Superior temporal gyrus (tissue), 1 donor: Measurements from ENCODE around the gene ZBTB16.

Experiments used
- DNase-seq: peaks from one replicate; pipeline ENCODE4 v3.0.0-alpha.2; 2016; ENCODE audit errors: extremely low spot score

Gene ZBTB16

DNA sequence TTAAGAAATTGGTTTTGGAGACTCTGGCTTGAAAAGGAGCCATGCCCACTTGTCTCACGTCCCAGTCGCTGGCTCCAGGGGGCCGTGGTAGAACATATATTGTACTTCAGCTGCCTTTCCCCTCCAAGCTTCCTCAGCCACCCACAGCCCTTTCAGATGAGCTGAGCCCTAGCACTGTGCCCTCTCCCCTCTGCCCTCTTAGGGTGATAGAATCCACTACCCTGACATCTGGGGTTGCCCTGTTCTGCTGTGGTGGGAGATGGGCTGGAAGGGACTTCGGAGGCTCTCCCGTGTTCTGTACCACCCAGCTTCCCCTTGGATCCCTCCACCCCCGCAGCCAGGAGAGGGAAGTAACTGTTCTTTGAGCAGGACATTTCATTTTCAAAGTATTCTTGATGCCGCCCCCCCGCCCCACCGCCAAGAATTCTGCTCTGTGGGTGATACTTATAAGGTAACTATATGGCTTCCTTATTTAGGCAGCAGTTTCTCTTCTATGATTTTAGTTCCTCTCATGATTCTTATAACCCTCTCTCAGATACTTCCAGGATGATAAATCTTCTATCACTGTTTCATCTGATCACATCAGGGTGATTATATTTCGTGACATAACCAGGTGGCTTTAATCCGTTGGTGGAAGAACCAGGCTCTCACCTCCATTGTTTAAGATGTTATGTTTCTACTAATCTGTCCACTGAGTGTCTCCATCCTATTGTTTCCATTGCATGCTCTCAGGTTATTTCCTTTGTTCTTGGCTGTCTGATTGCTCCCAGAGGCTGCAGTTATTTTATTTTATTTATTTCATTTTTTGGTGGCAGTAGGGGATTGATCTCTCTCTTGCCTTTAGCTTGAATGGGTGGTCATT lies 24.1 kb downstream of the ZBTB16 start:
- no peak for DNase-seq

DNA sequence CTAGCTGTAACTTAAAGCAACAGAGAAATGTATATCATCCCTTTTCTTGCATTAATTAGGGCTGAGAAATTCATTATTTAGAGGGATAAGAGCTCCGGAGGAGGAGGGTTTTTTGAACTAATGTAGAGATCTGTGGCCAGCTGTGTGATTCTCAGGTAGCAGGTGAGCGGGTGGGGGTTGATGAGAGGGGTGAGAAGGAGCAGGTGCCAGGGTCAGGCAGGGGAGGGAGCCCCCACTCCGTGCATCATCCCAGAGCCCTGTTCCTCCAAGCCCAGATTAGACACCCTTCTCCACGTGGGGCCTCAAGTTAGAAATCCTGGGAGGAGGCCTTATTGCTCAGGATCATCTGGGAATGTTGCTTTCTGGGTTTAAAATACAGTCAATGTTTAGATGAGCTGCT lies 24.9 kb downstream of the ZBTB16 start:
- DNase-seq = no peak

DNA sequence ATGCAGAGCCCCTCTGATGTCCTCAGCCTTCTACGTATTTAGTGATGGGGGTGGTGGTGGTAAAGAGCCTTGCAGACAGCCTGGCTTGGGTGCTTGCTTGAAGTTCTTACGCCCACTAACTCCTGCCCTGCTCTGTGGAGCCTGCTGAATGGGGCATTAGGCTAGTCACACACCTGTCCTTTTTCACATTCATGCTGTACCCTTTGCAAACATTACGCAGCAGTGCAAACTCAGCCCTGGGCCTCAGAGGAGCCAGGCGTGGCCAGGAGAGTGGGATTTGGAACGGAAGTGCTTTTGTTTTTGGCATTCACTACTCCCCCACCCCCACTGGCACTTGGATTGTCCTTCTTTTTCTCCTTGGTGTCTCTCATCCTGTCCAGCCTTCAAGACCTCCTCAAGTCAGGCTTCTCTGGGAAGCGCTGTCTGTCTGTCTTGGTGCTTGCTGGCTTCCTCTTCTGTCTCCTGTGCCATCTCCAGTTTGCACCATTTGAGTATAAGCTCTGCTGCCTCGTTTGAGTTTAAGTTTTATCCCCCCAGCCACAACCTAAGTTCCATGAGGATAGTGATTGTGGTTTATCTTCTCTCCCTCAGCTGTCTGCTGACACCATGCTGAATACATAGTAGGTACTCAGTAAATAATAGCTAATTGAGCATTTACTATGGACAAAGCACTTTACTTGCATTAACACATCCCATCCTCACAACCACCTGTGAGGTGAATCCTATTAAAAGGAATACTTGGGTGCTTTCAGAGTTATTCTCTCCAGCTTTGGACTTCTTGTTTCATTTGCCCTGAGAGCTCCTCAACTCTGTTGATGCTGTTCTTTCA lies 26.7 kb downstream of the ZBTB16 start:
- no peak for DNase-seq

DNA sequence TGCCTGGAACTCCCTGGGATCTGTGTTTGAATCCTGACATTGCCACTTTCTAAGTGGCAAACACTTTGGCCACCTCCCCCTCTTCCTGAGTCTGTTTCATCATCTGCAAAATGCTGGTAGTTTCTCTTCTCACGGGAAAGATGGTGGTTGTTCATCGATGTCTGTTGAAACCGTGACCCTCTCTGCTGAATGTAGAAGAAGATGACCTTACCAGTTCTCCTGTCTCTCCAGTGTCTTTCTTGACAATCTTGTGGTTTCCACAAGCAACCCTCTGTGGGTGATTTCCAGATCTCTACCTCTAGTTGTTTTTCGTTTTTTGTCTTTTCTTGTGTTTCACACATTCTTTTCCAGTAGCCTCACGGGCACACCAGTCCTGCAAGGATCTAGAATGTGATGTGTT lies 27.5 kb downstream of the ZBTB16 start:
- no peak for DNase-seq

- DNase-seq = no peak
Observed at GRCh38 chr11:114088216-114088615, 28.7 kb downstream of the ZBTB16 start.

GRCh38 chr11:114088836-114089235 lies 29.3 kb downstream of the ZBTB16 start:
- DNase-seq = peak; percentile 92

DNA sequence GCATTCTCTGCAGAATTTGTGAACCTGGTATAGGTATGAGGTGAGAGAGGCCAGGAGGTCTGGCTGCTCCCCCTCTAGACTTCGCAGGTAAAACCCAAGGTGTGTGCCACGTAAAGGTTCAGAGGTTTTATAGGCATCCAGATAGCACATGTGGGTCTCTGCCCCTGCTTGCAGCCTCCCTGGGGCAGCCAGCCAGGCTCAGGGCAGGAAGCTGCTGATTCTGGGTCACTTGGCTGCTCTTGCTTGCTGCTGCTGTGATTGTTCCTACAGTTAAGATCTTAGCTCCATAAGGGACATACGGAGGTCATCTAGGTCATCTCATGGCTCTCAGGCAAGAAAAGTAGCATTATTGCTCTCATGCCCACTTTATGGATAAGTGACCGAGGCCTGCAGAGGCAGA lies 30.2 kb downstream of the ZBTB16 start:
- DNase-seq = no peak

- DNase-seq = no peak
Observed at GRCh38 chr11:114090225-114090910, 30.9 kb downstream of the ZBTB16 start.

DNA sequence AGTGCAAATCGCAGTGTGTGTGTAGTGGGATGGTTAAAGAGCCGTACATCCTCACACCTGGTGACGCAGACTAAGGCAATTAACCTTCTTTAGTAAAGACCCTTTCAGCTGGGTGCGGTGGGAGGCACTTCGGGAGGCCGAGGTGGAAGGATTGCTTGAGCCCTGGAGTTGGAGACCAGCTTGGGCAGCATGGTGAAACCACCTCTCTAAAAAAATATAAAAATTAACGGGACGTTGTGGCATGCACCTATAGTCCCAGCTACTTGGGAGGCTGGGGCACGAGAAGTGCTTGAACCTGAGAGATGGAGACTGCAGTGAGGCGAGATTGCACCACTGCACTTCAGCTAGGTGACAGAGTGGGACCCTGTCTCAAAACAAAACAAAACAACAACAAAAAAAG lies 31.5 kb downstream of the ZBTB16 start:
- no peak for DNase-seq

DNA sequence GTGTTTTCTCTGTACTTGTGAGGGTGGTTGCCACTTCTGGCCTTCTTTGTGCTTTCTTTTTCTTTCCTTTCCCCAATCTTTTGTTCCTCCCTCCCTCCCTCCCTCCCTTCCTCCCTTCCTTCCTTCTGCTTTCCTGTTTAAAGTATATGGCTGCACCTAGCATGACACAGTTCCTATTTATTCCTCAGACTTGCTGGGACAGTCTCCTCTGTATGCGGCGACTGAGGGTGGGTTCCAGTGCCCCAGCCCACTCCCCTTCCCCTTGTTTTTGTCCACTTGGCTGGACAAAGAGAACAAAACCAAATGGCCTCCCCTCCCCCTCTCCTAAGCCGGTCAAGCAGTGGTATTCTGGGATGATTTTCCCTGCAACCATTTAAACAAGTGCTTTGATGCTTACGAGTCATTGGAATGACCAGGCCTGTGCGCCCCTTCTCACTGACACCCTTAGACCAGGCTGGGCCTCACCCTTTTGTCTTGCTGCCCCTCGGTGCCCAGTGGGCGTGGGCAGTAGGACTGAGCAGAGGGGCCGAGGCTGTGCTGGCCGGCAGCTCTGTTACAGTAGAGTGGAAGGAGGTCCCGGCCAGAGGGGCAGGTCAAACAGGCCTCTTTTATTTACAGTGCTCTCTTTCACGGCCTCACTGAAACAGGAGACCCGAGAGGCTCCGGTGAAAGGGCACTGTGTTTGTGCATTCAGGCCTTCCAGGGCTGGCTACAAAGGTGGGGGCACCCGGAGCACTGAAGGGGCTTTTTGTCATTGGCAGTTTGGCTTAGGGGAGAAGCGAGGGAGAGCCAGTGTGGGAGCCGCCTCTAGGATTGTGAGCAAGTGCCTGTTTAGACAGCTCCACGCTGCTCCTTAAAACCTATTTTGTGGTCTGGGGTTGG lies 32.2 kb downstream of the ZBTB16 start:
- DNase-seq = no peak

DNA sequence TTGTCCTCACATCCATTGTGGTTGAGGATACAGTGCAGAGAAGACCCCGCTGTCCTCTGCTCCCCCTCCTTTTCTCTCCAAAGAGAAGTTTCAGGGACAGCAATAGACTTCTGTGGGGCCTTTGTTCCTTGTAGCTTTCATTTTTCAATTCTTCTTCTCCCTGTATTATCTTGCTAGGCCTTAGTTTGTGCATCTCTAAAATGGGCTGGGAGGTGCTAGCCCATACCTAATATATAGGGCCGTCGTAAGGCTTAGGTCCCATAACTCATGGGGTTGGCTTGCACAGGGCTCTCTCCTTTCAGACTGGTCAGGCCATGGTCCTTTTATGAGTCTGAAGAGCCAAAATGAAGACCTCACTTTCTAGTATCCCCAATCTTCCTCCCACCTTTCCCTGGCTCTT lies 33.0 kb downstream of the ZBTB16 start:
- DNase-seq = no peak

GRCh38 chr11:114092953-114093352 lies 33.4 kb downstream of the ZBTB16 start:
- no peak for DNase-seq

DNA sequence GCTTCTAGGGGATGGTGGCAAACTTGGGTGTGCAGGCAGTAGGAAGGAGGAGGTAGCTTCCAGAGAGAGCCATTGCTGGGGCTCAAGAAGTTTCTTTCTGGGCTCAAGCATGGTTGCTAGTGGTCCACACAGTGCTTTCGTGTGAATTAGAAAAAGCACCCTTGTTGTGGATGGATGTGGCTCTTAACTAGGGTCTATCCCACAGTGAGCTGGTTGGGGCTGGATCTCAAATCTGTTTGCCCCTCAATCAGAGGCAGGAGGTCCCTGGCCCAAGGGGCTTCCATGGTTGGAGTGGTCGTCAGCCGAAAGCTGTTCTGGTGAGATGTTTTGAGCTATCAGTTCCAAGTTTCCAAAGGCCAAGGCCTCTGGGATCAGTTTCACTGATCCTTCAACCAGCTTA lies 35.0 kb downstream of the ZBTB16 start:
- no peak for DNase-seq

- no peak for DNase-seq
Observed at GRCh38 chr11:114095899-114096298, 36.4 kb downstream of the ZBTB16 start.

GRCh38 chr11:114097832-114098231 lies 38.3 kb downstream of the ZBTB16 start:
- DNase-seq = no peak

DNA sequence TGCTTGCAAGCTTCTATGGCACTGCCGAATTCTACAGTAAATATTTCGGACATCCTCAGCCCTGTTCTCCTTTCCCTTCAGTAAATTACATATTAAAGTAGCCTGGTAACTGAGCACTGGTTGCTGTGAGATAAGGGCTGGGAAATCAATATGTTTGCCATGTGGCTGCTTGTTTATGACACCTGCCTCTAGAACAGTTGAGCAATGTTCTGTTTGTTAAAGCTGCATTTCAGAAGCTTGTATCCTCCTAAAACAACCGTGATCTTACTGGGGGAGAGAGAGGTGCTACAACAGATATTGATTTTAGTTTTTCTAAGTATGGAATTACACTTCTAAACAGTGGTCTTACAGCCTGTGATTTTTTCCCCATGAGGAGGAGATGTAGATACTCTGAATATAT lies 39.4 kb downstream of the ZBTB16 start:
- no peak for DNase-seq

- DNase-seq = no peak
Observed at GRCh38 chr11:114099392-114100178, 40.1 kb downstream of the ZBTB16 start.

DNA sequence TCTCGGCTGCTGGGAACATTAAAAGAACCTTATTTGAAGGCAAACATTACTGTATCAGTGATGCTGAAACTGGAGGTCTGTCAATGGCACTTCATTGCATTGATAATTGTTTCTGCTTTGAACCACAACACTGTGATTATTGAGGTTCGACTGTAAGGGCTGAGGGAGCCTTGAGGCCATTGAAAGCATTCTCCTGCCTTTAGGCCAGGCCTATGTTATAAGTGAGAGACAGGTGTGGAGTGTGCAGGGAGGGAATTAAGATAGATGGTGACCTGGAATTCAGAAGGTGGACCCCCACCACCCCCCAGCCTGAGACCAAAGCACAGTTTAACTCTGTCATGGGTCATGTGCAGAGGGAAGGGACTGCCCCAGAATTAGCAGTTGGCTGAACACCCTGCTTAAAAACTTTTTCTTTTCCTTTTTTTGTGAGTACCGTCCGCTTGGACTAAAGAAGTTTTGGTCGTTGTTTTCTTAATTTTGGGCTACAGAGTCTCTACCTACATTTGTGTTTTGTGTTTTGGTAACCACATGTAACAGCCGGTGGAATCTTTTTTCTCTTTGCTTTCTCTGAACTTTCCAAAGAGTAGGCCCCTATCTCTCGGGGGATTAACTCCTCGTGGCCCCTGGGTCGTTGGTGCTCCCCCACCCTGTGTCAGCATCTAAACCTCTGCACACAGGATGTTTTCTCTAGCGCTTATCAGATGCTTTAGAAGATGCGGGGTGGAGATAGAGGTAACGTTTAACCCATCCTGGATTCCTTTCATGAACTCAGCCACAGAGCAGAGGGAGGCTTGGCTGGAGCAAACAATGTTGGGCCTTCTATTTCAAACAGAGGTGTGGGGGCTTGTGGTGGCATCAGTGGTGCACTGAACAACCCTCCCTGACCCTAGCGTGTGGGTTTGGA lies 43.7 kb downstream of the ZBTB16 start:
- DNase-seq = no peak

DNA sequence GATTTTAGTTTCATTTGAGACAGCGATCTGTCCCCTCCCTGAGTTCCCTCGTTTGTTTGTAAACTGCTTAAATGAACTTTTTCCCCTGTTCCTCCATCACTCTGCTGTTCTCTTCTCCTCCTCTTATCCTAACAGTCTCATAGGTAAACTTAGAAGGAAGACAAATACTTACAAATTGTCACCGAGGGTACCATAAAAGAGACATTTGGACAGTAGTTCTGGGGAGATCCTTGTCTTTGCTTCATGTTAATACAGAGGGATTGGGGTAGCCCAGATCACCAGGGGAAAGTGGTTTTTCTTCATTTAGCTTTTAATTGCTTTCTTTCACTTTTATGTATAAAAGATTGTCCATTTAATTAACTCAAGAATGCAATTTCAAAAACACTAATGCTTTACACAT lies 46.1 kb downstream of the ZBTB16 start:
- no peak for DNase-seq

- DNase-seq = no peak
Observed at GRCh38 chr11:114106047-114106446, 46.5 kb downstream of the ZBTB16 start.
